Effector memory CD4-positive, alpha-beta T cell (primary cell): ENCODE data around the gene JCHAIN.
"Not testable (repeated sequence)": the region's sequence is repeated elsewhere in the genome, so short reads cannot be mapped to it uniquely, and the experiment has no call there.

ENCODE experiments used
- DNase-seq, 3 donors: peaks; one replicate each; pipeline ENCODE4 v3.0.0-alpha.2; 2020
- H3K27ac ChIP-seq: 2 replicates; pipeline ENCODE4 v1.7.0; 2013; ENCODE audit warnings: mild to moderate bottlenecking, low read length, moderate library complexity; ENCODE audit not compliant: insufficient read depth, poor library complexity, severe bottlenecking
- H3K27me3 ChIP-seq: replicated peaks from 2 replicates; pipeline ENCODE4 v1.7.0; 2013; ENCODE audit warnings: mild to moderate bottlenecking, low read length; ENCODE audit not compliant: insufficient read depth, control insufficient read depth, poor library complexity, severe bottlenecking
- H3K36me3 ChIP-seq: 2 replicates; pipeline ENCODE4 v1.7.0; 2013; ENCODE audit warnings: mild to moderate bottlenecking, low read length, moderate library complexity; ENCODE audit not compliant: control insufficient read depth, insufficient read depth
- H3K4me1 ChIP-seq: 2 replicates; pipeline ENCODE4 v1.7.0; 2013; ENCODE audit warnings: low read length, mild to moderate bottlenecking; ENCODE audit not compliant: control insufficient read depth, insufficient read depth, poor library complexity, severe bottlenecking
- H3K4me3 ChIP-seq: 2 replicates; pipeline ENCODE4 v1.7.0; 2013; ENCODE audit warnings: low read length, low read depth, mild to moderate bottlenecking; ENCODE audit not compliant: insufficient read depth, poor library complexity, severe bottlenecking
- H3K9me3 ChIP-seq: 2 replicates; pipeline ENCODE4 v1.7.0; 2013; ENCODE audit warnings: mild to moderate bottlenecking, low read length, moderate library complexity; ENCODE audit not compliant: control insufficient read depth

JCHAIN gene

DNA sequence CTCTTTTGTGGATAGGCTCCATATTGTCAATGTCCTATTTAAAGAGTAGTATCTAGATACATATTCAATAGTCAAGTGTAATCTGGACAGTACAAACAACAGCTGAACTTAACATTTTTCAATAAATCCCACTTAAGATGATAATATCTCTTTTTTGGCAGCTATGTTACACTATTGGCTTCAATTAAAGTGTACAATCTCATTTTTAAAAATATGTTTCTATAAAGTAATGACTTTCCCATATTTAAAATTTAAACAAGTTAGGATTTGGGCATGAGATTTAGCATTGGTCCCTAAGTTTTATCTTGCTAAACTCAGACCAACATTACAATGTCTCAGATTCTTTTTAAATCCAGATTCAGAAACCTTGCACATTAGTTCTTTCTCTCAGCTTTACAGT, 7.9 kb upstream of the JCHAIN start:
- DNase-seq = no peak
- H3K36me3 ChIP-seq = no peaks in the 10 kb centered on the region
- no peaks in the 10 kb centered on the region for H3K27me3 ChIP-seq
- H3K27ac ChIP-seq = no peak overlapping the region
- H3K4me1 ChIP-seq = peaks cover 7% of the 10 kb centered on the region
- no peaks in the 10 kb centered on the region for H3K9me3 ChIP-seq
- no peak overlapping the region for H3K4me3 ChIP-seq

DNA sequence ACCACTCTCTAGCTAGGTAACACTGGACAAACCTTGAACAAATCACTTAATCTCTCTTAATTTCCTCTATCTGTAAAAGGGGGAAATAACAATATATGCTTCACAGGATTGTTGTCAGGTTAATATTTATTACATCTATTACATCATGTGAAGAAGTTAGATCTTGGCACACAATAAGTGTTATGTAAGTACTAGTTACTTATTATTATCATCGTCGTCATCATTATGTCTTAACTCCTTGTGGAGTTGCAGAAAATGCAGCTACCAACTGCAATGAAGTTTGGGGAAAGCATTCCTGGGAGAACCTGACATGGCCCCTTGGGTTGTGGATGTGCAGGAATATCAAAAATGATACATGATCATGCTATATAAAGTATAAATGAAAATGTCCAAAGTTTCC, 4.8 kb upstream of the JCHAIN start:
- Histone ChIP-seq H3K27ac (no peak overlapping the region), H3K4me1 (no peaks in the 10 kb centered on the region), H3K36me3 (no peaks in the 10 kb centered on the region), H3K4me3 (no peak overlapping the region), H3K27me3 (no peaks in the 10 kb centered on the region), H3K9me3 (no peaks in the 10 kb centered on the region)
- DNase-seq = no peak

DNA sequence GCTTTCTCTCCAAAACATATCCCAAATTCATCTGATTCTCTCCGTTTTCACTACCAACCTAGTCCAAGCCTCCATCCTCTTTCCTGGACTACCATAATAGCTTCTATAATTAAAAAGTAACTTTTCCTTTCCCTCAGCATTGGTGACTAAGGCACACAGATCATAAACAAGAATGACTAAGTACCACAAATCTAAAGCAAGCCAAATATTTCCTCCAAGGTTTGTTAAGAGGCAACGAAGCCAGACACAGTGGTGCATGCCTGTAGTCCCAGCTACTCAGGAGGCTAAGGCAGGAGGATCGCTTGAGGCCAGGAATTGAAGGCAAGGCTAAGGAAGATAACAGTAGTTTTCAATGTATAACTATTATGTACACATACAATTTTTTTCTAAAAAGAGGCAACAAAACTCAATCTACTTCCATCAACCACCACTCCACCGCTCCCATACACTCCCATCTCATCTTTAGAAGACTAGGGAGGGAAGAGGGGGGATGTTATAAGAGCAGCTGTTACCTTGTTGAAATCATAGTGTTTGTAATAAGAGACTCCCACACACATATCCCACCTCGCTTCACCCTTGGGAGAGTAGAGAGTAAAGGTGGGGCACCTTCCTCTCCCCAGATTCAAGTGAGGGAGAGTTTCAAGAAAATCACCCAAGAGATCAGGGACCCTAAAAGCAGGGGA, 4.2 kb upstream of the JCHAIN start:
- no peak overlapping the region for H3K27ac ChIP-seq
- no peaks in the 10 kb centered on the region for H3K4me1 ChIP-seq
- no peak overlapping the region for H3K4me3 ChIP-seq
- H3K36me3 ChIP-seq = no peaks in the 10 kb centered on the region
- DNase-seq = no peak
- H3K27me3 ChIP-seq = no peaks in the 10 kb centered on the region
- H3K9me3 ChIP-seq = no peaks in the 10 kb centered on the region

DNA sequence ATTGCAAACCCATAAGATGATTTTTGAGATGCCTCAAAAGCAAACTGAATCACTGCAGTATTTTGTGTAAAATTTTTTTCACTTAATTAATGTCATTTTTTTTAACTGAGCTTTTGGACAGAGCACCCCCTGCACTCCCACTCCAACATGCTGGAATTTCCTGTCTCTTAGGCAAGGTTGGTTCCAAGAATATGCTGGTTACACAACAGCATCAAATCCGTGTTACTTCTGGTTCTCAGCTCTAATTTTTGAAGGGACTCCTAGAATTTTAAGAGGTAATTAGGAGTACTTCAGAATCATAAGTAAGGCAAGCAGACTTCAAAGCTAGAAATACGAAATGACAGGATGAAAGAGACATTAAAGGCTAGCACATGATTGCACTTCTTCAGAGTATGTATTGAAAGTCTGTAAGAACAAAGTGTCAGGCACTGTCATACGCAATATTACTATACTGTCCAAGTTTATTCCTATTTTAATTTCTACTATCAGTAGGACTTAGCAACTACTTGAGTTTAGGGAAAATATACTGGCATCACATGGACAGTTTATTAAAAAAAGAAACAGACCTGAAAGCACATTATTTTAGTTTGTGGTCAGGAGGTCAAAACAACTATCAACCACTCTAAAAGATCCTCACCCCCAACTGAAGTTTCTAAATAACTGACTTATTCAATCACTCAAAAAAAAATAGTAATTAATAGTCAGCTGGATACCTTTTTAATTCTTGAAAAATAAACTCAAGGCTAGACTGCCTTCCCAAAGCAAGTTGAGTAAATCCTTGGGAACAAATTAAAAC, 1.6 kb upstream of the JCHAIN start:
- Histone ChIP-seq H3K27ac (no peak overlapping the region), H3K4me3 (no peak overlapping the region), H3K4me1 (no peaks in the 10 kb centered on the region), H3K9me3 (no peaks in the 10 kb centered on the region), H3K36me3 (no peaks in the 10 kb centered on the region), H3K27me3 (no peaks in the 10 kb centered on the region)
- no peak for DNase-seq

DNA sequence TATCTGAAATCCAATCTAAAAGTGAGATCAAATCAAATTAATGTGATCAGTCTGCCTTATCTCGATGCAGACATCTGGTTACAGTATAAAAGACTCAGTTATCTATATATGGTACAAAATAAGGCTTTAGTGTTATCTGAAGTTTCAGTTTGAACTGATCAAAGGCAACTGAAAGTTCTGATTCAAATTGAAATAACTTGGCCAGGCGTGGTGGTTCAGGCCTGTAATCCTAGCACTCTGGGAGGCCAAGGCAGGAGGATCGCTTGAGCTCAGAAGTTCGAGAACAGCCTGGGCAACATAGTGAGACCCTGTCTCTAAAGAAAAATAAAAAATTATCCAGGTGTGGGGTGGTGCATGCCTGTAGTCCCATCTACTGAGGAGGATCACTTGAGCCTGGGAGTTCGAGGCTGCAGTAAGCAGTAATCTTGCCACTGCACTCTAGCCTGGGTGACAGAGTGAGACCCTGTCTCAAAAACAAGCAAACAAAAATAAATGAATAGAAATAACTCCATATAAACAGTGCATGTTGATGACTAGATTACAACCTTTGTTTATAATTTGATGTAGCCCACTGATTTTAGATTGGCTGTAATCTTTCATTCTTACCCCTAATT, 4.9 kb downstream of the JCHAIN start:
- H3K36me3 ChIP-seq, H3K9me3 ChIP-seq, H3K4me3 ChIP-seq, H3K27me3 ChIP-seq, DNase-seq, H3K4me1 ChIP-seq, H3K27ac ChIP-seq: not testable (repeated sequence)

DNA sequence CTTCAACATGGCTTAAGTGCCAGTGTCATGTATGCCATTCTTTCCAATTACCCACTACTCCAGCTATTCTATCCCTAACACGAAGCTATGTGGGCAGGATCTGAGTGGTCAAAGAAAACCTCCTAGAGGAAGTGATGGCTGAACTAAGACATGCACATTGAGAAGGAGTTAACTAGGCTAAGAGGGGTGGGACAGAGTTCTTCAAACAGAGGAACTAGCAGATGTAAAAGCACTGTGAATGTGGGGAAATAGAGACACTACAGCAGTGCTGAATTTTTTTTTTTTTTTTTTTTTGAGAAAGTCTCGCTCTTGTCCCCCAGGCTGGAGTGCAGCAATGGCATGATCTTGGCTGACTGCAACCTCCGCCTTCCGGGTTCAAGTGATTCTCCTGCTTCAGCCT, 6.2 kb downstream of the JCHAIN start:
- H3K4me3 ChIP-seq = no peak overlapping the region
- H3K9me3 ChIP-seq = no peaks in the 10 kb centered on the region
- no peaks in the 10 kb centered on the region for H3K36me3 ChIP-seq
- no peaks in the 10 kb centered on the region for H3K27me3 ChIP-seq
- no peak overlapping the region for H3K27ac ChIP-seq
- DNase-seq = no peak
- H3K4me1 ChIP-seq = no peaks in the 10 kb centered on the region

DNA sequence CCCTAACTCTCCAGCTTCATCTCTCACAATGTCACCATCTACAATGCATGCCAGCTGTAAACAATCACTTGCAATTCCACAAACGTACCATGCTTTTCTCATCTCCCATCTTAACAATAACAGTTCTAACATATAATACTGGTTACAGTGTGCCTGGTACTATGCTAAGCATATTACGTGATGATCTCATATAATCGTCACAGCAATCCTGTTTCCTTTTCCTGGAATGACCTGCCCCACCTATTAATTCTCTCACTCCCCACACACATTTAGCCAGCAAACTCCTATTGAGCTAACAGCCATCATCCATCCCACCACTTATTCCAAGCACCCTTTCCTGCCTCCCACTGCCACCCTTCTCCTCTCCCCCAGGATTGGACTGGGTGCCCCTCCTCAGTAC, 7.9 kb downstream of the JCHAIN start:
- no peaks in the 10 kb centered on the region for H3K36me3 ChIP-seq
- no peak overlapping the region for H3K27ac ChIP-seq
- H3K9me3 ChIP-seq = no peaks in the 10 kb centered on the region
- no peaks in the 10 kb centered on the region for H3K27me3 ChIP-seq
- no peak overlapping the region for H3K4me3 ChIP-seq
- no peaks in the 10 kb centered on the region for H3K4me1 ChIP-seq
- DNase-seq = no peak

DNA sequence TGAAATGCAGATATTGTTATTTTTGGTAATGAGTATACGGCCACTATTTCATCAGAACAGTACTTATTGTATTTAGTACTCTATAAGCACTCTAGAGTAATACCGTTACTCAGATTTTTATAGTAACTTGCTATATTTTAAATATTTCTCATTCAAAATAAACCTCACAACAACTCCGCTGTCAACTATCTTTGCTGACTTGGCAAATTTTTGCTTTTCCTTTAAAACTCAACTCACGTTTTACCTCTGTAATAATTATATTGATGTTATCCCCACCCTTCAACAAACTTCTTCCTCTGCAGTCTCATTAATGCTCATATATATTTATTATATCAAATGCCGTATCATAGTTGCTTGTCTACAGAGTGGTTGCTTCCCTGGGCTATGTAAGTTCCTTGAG, 9.0 kb downstream of the JCHAIN start:
- H3K4me3 ChIP-seq = no peak overlapping the region
- H3K27me3 ChIP-seq = no peaks in the 10 kb centered on the region
- DNase-seq = no peak
- no peaks in the 10 kb centered on the region for H3K4me1 ChIP-seq
- H3K9me3 ChIP-seq = no peaks in the 10 kb centered on the region
- no peaks in the 10 kb centered on the region for H3K36me3 ChIP-seq
- H3K27ac ChIP-seq = no peak overlapping the region

DNA sequence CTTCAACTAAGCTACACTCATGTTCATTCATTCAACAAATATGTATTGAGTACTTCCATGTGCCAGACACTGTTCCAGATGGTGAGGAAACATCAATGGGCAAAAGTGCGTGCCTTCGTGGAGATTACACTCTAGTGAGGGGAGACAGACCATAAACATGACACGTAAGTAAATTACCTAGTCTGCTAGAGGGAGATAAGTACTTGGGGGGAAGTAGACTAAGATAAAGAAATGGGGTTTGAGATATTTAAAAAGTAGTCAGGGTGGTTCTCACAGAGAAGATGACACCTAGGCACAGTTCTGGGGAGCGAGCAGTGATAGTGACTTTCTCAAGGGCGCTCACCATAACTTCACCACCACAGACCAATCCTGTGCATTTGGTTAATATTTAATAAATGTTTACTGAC, 11.7 kb downstream of the JCHAIN start:
- no peak for DNase-seq
- Histone ChIP-seq H3K4me3 (no peak overlapping the region), H3K27ac (no peak overlapping the region), H3K36me3 (no peaks in the 10 kb centered on the region), H3K4me1 (no peaks in the 10 kb centered on the region), H3K27me3 (no peaks in the 10 kb centered on the region), H3K9me3 (no peaks in the 10 kb centered on the region)

DNA sequence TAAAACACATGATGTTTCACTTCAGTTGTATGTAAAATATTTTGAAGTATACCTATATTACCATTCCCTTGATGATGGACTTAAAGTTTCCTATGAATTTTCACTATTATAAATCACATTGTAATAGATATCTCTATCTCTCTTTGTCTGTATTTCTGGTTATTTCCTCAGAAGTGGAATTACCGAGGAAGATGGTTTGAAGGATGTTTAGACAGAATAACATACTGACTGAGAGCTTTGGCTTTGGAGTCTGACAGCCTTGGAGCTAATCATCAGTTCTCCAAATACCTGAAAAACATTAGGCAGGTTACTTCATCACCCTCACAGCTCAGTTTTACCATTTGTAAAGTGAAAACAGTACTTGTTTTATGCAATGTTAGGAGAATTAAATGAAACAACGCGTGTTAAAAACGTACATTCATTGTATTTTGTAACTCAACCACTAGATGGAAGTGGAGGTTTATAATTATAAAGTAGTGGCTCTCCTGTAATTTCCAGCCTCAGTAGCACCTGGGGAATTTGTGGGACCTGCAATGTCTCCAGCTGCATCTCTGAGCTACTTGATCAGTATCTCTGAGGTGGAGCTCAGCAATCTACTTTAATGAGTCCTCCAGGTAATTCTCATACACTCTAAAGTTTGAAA, 14.3 kb downstream of the JCHAIN start:
- H3K36me3 ChIP-seq = no peaks in the 10 kb centered on the region
- H3K4me1 ChIP-seq = no peaks in the 10 kb centered on the region
- H3K27ac ChIP-seq = no peak overlapping the region
- H3K4me3 ChIP-seq = no peak overlapping the region
- H3K9me3 ChIP-seq = no peaks in the 10 kb centered on the region
- DNase-seq = no peak
- no peaks in the 10 kb centered on the region for H3K27me3 ChIP-seq
